HG03045 (cell line): ENCODE measurements around the gene ITPR2.
"Not testable (repeated sequence)": the region's sequence is repeated elsewhere in the genome, so short reads cannot be mapped to it uniquely, and the experiment has no call there.

Source experiments
- ATAC-seq: cut with Tn5 transposase; IDR thresholded peaks from one replicate; pipeline ENCODE4 v1.9.1; 2021; ENCODE audit warnings: mild to moderate bottlenecking, moderate library complexity; ENCODE audit not compliant: unreplicated experiment

Gene ITPR2

DNA sequence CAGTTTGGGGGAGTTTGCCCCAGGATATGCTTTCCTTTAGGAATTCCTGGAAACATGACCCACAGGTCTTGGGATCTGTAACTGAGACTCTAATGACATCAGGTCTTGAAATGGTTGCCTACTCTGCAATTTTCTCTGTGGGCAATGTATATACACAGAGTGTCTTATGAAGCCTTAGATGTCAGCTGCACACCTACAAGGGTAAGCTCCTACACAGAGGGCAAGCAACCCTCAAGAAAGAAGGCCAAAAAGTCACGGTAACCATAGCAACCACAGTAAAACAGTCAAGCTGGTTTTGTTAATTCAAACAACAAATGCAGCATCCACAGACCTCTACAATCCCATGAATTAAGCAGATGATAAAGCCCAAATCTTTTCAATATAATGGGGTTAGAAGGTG, 344.6 kb downstream of the ITPR2 start:
- ATAC-seq, result no peak

DNA sequence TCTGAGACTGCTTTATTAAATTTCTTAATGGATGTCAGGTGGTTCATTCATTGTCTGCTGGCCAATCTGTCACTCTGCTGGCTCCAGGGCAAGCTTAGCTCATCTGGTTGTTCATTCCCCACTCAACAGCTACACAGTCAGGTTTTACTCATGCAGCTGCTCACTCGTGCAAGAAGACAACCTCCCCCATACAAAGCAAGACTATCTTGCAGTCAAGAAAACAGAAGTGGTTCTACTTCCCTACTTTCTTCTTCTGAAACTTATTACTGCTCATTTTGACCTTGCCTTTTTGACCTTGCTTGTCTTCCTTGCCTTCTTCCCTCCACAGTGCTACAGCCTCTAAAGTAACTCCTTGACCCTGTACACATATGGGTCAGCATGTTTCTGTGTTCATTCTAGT, 359.7 kb downstream of the ITPR2 start:
- peak; percentile 94 for ATAC-seq

DNA sequence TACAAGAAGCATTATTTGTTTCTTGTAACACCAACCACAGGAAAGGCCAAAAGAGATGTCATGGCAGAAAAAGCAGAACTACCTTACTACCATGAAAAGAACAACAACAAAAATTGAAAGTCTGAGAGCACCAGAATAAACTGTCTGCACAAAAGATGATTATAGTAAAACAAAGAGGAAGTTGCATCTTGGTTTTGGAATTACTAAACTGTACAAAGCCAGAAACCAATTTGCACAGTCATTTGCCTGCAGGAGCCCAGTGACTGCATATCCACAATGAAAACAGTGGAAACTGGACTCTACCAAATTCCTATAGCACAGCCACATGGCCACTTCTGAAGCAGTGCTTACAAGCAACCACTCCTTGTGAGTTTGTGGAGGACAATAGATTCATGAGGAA, 361.4 kb downstream of the ITPR2 start:
- peak; percentile 73 for ATAC-seq

DNA sequence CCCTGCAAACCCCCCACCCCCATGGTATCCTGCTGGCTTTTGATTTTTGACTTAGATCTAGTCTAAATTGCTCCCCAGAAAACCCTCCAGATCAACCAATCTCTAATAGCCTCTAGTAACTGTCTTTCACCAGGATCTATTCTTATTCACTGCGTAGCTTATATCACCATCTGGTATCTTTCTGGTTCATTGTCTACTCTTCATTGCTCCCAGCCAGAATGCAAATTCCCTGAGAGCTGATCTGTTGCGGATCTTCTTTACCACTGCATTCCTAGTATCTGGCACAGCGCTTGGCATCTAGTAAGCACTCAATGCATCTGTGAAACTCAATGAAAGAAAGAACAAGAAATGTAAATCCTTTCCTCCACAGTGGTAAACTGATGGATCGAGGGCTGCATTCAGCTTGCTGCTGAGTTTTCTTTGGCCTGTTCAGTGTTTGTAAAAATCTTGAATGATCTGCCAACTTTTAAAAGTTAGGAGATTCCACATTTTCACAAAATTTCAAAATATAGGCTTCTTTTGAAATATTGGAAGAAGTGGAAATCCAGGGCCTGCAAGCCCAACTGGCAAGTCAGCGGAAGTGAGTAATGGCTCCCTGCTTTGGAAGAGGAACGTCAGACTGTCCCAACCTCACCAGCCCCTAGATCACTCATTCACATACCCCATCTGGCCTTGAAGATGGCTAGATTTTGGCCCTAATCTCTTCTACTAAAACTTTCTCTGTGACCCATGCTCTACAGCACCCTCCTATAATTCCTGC, 363.4 kb downstream of the ITPR2 start:
- no peak for ATAC-seq

DNA sequence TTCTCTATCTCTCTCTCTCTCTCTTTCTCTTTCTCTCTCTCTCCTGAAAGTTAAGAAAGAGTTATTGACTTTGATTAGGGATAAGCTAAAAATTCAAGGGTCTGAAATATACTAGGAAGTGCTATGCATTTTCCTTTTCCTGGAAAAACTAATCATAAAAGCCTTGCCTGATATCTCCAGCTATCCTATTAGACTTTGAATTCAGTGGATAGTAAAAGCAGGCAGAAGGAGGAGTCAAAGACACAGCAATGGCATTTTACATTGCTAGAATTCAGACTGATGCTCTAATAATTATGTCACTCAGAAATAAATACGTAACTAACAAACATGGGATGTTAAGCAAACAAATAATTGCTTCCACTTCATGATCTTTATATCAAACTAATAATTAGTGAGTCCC, 365.6 kb downstream of the ITPR2 start:
- ATAC-seq, result no peak

DNA sequence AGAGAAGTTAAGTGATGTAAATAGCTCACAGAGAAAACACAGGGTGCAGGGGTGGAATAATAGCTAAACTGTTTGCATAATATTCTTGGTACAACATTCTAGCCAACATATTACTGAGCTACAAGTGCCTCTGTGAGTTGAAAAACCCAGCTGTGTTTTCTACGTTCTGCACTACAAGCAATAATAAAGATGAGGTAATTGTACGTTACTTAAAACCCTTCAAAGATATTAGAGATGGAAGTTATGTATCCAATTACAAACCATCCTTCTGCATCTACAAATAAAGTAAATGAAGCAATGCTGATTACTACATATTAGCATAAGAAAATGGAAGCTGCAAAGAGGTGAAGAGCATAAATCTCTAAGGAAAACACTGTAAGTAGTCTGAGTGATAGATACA, 366.3 kb downstream of the ITPR2 start:
- ATAC-seq, result no peak

DNA sequence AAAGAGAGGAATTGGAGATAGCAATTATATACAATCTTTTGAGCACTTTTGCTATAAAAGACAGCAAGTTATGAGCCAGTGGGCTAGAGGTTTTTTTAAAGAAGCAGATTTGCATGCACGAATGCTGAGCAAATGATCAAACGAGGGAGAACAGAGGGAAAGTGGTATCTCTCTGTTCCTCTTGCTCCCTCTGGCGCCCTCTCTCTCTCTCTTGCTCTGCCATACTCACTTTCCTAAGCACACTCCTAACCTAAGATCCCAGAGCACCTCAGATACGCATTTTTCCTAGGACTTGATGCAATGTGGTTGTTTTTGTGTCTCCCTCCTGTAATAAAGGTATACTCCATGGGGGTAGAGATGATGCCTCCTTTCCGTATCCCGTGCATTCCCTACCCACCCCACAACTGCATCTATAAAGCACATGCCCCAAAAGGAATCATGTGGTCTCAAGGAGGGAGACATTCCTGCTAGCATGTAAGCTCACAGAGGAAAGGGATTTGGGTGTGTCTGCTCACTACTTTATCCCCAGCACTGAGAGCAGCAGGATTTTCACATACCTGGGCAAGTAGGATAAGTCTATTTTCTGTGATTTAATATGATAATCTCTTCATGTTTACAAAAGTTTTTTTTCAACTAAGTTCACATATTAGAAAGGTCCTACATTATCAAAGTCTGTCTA, 367.4 kb downstream of the ITPR2 start:
- no peak for ATAC-seq

DNA sequence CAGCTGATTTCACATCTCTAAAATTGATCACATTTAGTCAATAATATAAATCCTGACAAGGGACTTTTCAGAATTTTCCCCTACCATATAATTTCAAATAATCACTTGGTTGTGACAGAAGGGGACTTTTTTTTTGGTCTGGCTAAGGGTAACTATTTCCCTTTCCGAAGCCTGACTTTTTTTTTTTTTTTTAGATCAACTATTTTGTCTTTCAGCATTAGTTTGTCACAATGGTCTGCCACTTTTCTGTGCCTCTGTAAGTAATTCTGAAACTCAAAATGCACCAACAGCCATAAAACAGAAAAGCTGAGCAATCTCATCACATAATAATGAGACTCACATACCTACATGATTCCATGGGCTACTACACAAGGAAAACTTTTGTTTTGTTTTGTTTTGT, 371.2 kb downstream of the ITPR2 start:
- ATAC-seq, result no peak

DNA sequence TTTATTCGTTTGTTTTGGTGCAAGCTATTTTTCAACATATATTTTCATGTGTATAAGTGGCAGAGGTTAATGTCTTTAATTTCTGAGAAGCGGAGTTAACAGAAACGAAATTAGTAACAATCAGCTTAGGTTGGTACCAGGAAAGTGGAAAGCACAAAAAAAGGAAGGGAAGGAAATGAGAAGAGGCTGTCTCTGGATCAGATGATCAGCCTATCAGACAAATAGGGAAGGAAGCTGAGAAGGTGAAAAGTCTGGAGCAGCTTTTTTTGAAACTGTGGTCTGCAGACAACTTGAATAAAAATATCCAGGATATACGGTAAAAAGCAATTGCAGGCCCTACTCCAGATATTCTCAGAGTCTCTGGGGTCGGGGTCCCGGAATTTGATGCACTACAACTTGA, 372.6 kb downstream of the ITPR2 start:
- ATAC-seq, result no peak

DNA sequence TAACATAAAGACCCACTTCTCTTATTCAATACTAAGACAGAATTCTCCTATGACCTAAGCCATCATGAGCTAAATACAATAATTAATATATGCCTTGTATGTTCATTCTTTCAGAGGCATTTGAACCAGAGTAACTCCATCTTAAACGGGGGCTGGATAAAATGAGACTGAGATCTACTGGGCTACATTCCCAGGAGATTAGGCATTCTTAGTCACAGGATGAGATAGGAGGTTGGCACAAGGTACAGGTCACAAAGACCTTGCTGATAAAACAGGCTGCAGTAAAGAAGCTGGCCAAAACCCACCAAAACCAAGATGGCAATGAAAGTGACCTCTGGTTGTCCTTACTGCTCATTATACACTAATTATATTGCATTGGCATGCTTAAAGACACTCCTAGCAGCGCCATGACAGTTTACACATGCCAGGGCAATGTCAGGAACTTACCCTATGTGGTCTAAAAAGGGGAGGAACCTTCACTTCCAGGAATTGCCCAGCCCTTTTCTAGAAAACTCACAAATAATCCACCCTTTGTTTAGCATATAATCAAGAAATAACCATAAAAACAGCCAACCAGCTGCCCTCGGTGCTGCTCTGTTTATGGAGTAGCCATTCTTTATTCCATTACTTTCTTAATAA, 376.9 kb downstream of the ITPR2 start:
- no peak for ATAC-seq

DNA sequence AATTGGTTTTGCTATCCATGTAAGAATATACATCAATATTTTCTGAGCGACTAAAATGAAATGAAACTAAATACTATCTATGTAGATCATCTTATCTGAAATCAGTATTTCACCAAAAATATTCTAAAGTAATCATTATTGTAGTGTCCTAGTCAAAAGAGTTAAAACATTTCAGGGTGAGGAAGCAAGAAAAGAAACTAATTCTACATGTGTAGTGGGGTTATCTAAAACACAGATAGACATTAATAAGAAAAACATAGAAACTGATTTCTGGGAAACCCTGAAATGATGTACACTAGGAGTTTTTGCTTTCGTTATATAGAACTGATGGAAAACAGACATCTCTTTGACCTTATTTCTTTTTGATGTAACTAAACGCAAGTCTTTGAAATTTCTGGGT, 379.7 kb downstream of the ITPR2 start:
- no peak for ATAC-seq

DNA sequence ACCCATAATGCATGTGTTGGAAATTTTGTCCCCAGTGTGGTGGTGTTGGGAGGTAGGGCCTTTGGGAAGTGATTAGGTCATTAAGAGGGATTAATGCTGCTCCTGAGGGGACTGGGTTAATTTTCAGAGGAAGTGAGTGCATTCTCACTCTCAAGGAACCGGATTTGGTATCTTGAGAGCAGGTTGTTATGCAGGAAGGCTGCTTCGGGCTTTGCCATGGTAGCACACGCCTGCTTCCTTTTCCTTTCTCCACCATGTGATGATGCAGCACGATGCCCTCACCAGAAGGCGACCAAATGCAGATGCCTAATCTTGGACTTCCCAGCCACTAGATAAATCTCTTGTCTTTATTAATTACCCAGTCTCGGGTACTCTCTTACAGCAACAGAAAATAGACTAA, 380.5 kb downstream of the ITPR2 start:
- ATAC-seq, result no peak

DNA sequence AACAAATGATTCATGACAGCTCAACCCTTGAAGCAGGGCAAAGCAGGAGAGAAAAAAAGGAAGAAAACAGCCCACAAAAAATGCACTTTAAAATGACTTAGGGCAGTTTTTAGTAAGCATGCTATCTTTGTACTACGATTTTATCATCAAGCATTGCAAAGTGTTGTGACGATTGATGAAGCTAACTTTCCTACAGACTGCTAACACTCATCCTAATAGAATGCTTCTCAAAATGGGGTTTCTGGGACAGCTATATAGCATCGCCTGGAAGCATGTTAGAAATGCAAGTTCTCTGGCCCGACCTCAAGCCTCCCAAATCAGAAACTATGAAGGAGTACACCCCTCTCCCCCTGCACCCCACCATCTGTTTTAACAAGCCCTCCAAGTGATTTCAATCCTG, 381.2 kb downstream of the ITPR2 start:
- no peak for ATAC-seq

DNA sequence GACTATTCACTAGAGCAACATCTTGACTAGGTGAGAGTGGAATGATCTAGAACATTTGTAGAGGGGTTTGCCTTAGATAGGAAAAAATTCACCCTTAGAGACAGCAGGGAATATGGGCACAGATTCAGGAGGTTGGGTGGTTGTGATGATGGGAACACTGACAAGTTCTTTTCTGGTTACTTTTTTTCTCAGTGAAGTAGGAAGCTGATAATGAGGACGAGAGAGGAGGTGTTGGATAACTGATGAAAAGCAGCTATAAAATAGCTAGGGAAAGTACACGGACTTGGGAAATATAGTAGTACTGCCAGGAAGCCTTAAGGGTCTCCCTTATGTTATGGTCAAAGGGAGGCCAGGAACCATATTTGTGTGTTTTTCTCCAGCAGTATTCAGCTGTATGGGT, 387.1 kb downstream of the ITPR2 start:
- ATAC-seq, result no peak

DNA sequence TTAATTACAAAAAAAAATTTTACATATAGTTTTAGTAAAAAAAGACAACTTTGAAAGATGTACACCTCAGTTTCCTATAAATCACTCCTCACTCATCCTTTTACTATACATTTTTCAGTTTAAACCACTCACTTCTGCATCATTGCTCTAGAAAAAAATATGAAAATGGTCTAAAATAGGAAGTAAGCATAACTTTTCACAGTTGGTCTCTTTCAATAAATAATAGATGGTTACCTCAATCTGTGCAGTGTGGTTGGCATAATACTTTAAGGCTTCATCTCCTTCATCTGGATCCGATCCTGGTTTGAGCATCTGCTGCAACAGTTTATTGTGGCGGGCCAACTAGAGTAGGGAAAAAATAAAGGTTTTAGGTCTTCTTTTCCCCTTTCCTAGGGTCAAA, 389.7 kb downstream of the ITPR2 start:
- ATAC-seq, result no peak

DNA sequence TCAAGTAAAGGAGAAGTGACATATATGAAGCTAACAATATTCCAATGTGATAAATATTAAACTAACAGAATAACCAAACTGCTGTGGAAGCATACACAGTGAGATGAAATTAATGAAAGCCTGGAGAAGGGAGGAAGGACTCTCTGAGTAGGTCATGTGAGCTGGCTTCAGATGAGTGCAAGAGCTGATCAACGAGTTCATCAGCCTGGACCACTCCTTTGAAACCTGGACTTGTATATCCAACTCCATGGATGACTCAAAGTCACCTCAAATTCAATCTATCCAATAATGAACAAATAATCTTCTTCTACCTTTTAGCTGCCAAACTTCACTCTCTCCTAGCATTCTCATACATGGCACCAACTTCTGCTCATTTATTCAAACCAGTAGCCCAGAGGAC, 391.6 kb downstream of the ITPR2 start:
- no peak for ATAC-seq

DNA sequence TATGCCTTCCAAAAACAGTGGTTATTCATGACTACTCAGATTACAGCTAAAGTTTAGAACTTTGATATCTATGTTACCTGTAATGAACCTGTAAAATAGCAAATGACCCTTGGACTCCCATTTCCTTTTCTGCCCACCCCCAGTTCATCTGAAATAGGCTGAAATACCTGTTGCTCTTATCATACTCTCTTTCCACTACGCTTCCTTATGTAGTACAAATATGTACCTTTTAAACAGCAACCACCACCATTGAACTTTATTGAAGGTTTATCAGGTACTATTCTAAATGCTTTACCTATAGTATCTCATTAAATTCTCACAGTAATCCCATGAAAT, 398.0 kb downstream of the ITPR2 start:
- ATAC-seq, result no peak

DNA sequence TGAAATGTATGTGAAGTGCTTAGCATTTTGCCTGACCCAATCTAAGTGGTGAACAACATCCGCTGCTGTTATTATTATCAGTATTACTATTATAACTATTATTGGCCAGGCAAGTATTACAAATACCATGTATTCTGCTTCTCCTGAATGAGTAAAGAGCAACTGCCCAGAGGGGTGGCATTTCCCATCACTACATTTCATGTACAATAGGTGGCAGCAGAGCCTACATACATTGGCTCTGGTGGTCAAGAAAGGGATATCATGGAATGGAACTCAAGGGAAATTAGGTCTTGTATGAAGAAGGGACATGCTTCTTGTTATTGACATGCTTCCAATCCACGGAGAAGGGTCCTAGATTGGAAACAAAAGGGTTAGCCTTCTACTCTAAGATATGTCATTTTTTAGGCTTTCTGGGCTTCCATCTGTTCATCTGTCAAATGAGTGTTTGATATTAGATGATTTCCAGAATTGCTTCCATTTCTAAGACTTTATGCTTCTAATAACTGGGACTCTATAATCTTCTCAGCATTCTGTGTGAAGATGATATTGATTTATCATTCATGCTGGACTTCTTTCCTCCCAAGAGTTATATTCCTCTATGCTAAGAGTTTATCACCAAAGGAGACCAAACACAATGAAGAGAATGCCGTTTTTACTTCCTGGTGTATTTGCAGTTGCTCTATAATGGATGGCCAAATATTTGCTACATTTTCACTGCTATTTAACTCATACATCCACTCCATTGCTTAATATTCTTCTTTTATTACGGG, 398.5 kb downstream of the ITPR2 start:
- no peak for ATAC-seq

DNA sequence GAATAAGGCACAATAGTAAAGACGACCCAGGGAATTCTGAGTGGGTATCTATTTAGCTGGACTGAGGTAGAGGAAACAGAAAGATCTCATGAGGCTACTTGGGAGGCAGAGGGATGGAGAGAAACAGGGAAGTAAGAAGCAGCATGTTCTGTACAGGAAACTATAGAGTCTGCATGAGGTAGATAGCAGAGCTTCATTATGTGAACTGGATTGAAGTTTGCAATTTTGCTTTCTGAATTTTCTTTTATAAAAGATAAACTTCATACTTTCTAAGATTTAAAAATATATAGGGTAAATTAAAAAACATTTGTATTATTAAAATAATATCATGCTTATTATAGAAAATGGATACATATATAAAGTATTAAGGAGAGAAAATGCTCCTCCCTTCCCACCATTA, 399.3 kb downstream of the ITPR2 start:
- ATAC-seq, result not testable (repeated sequence)

DNA sequence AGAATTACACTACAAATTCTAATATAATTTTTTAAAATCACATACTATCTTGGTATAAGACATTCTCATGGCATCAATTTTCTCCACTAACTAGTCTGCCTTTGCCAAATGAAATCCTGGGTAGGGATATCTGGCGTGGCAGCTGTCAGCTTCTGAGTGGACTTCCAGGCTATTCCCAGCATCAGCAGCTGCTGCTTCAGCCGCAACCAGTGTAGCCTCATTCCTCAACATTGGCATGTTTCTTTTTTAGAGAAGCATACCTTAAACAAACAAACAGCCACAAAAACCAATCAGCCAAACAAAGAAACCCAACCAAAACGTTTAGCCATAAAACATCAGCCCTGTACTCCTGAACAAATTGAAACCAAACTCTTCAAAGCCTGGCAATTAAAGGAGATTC, 401.8 kb downstream of the ITPR2 start:
- no peak for ATAC-seq

DNA sequence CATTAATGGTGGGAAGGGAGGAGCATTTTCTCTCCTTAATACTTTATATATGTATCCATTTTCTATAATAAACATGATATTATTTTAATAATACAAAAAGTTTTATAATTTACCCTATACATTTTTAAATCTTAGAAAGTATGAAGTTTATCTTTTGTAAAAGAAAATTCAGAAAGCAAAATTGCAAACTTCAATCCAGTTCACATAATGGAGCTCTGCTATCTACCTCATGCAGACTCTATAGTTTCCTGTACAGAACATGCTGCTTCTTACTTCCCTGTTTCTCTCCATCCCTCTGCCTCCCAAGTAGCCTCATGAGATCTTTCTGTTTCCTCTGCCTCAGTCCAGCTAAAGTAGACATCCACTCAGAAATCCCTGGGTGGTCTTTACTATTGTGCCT, 402.4 kb downstream of the ITPR2 start:
- not testable (repeated sequence) for ATAC-seq
